H1 (cell line): ENCODE data around the gene ARHGAP24. TPM values are rescaled to one million over a fixed set of nuclear protein-coding genes. Genes with fewer than 3 reads are reported as not detected.

Experiments
- CTCF ChIA-PET: fragments of 300-600 bp; sonication (Branson Sonifier 250); formaldehyde crosslinking; loops from one replicate; lab custom pipeline; 2021; ENCODE audit not compliant: partially characterized antibody; lab: Charles Lee
- POLR2A ChIA-PET: fragments of 300-600 bp; sonication (Branson Sonifier 250); formaldehyde crosslinking; loops from one replicate; lab custom pipeline; 2021; ENCODE audit warnings: inconsistent platforms; ENCODE audit not compliant: partially characterized antibody; lab: Charles Lee
- DNase-seq, 2 experiments: peaks; one replicate each; pipeline versions ENCODE4 v3.0.0 to v3.0.0-alpha.2; 2010 to 2022; ENCODE audit warnings: low spot score in 2 of 2, low read depth in 1 of 2, mixed read lengths in 1 of 2
- FAIRE-seq: peaks from 2 replicates; lab custom pipeline; 2011; peaks lifted over from hg19 to GRCh38; lab: Jason Lieb, UNC
- H2AFZ ChIP-seq: 2 replicates; pipeline ENCODE4 v1.8.1; 2012; ENCODE audit warnings: low read length, inconsistent platforms
- H2AK5ac ChIP-seq: 2 replicates; pipeline ENCODE4 v1.6.1; 2013; ENCODE audit warnings: low read depth, low read length
- H2BK120ac ChIP-seq: replicated peaks from 2 replicates; pipeline ENCODE3; 2013; ENCODE audit warnings: low read depth, low read length, inconsistent platforms
- H2BK12ac ChIP-seq: 2 replicates; pipeline ENCODE4 v1.6.1; 2013; ENCODE audit warnings: low read depth, low read length
- H2BK15ac ChIP-seq: 2 replicates; pipeline ENCODE4 v1.6.1; 2013; ENCODE audit warnings: low read length
- H2BK20ac ChIP-seq: 2 replicates; pipeline ENCODE4 v1.6.1; 2013; ENCODE audit warnings: low read length
- H2BK5ac ChIP-seq: 2 replicates; pipeline ENCODE4 v1.6.1; 2013; ENCODE audit warnings: low read depth, low read length
- H3K14ac ChIP-seq: 2 replicates; pipeline ENCODE4 v1.6.1; 2013; ENCODE audit warnings: inconsistent platforms; ENCODE audit not compliant: insufficient read length
- H3K18ac ChIP-seq: 2 replicates; pipeline ENCODE4 v1.6.1; 2013; ENCODE audit warnings: low read length; ENCODE audit errors: extremely low read depth
- H3K23ac ChIP-seq: 2 replicates; pipeline ENCODE4 v1.6.1; 2013; ENCODE audit warnings: inconsistent platforms; ENCODE audit not compliant: insufficient read length
- H3K23me2 ChIP-seq: 2 replicates; pipeline ENCODE4 v1.6.1; 2013; ENCODE audit warnings: low read depth, low read length
- H3K27ac ChIP-seq: 2 replicates; pipeline ENCODE4 v1.6.1; 2011; ENCODE audit warnings: low read depth, low read length, inconsistent platforms
- H3K27me3 ChIP-seq, 4 experiments: replicated peaks in 1 of 4; 1 replicate in 1 of 4; 2 replicates in 3 of 4; pipeline versions ENCODE4 v1.6.1 to v1.8.1; 2011 to 2013; ENCODE audit warnings: low read length in 3 of 4, mild to moderate bottlenecking in 3 of 4, inconsistent platforms in 2 of 4, mixed read lengths in 2 of 4, moderate library complexity in 1 of 4; ENCODE audit not compliant: control insufficient read depth in 3 of 4, insufficient read depth in 3 of 4; ENCODE audit errors: extremely low read depth in 1 of 4
- H3K36me3 ChIP-seq, 4 experiments: 2 replicates each; pipeline versions ENCODE4 v1.6.1 to v1.8.1; 2011 to 2013; ENCODE audit warnings: mild to moderate bottlenecking in 4 of 4, low read length in 3 of 4, moderate library complexity in 2 of 4, control low read depth in 1 of 4, inconsistent platforms in 1 of 4; ENCODE audit not compliant: insufficient read depth in 4 of 4, control insufficient read depth in 2 of 4
- H3K4ac ChIP-seq: replicated peaks from 2 replicates; pipeline ENCODE3; 2013; ENCODE audit warnings: low read length, low read depth, mixed read lengths, inconsistent platforms; ENCODE audit not compliant: insufficient read length
- H3K4me1 ChIP-seq, 4 experiments: replicated peaks in 1 of 4; 1 replicate in 1 of 4; 2 replicates in 3 of 4; pipeline versions ENCODE4 v1.6.1 to v1.8.1; 2011 to 2013; ENCODE audit warnings: low read length in 3 of 4, inconsistent platforms in 2 of 4, mixed read lengths in 1 of 4; ENCODE audit not compliant: insufficient read depth in 4 of 4, control insufficient read depth in 3 of 4
- H3K4me2 ChIP-seq, 2 experiments: 2 replicates each; pipeline versions ENCODE4 v1.6.1 to v1.8.1; 2011 to 2013; ENCODE audit warnings: low read depth in 2 of 2, low read length in 2 of 2, control low read depth in 1 of 2, inconsistent platforms in 1 of 2, mild to moderate bottlenecking in 1 of 2; ENCODE audit not compliant: insufficient read depth in 1 of 2
- H3K4me3 ChIP-seq, 4 experiments: fragments of 200-600, 300-600 bp in 1 of 4; sonication (generic), shearing (Covaris generic), sonication (Bioruptor Twin) in 1 of 4; 2 replicates each; pipeline versions ENCODE4 v1.5.1 to v1.8.1; 2011 to 2016; ENCODE audit warnings: low read length in 4 of 4, low read depth in 3 of 4, control low read depth in 2 of 4, inconsistent platforms in 2 of 4, mild to moderate bottlenecking in 2 of 4, mixed read lengths in 1 of 4, moderate library complexity in 1 of 4; ENCODE audit not compliant: insufficient read depth in 2 of 4; ENCODE audit errors: extremely low read depth in 1 of 4
- H3K56ac ChIP-seq: replicated peaks from 2 replicates; pipeline ENCODE3; 2013; ENCODE audit warnings: low read depth, mild to moderate bottlenecking, mixed read lengths, low read length, inconsistent platforms; ENCODE audit not compliant: insufficient read length
- H3K79me1 ChIP-seq: 2 replicates; pipeline ENCODE4 v1.6.1; 2013; ENCODE audit warnings: low read depth, low read length, control low read depth
- H3K79me2 ChIP-seq, 2 experiments: 2 replicates each; pipeline versions ENCODE4 v1.6.1 to v1.8.1; 2012 to 2013; ENCODE audit warnings: low read length in 2 of 2, mild to moderate bottlenecking in 2 of 2, inconsistent platforms in 1 of 2; ENCODE audit not compliant: insufficient read depth in 2 of 2, control insufficient read depth in 1 of 2
- H3K9ac ChIP-seq, 4 experiments: replicated peaks in 1 of 4; 1 replicate in 1 of 4; 2 replicates in 3 of 4; pipeline versions ENCODE4 v1.6.1 to v1.8.1; 2011 to 2013; ENCODE audit warnings: low read depth in 3 of 4, low read length in 3 of 4, control low read depth in 2 of 4, mild to moderate bottlenecking in 2 of 4, moderate library complexity in 2 of 4, inconsistent platforms in 1 of 4; ENCODE audit errors: extremely low read depth in 1 of 4
- H3K9me3 ChIP-seq, 2 experiments: 2 replicates each; pipeline versions ENCODE4 v1.6.1 to v1.8.1; 2012 to 2013; ENCODE audit warnings: mild to moderate bottlenecking in 2 of 2, moderate library complexity in 2 of 2, control low read depth in 1 of 2, inconsistent platforms in 1 of 2, low read depth in 1 of 2, low read length in 1 of 2, mixed read lengths in 1 of 2; ENCODE audit not compliant: insufficient read depth in 2 of 2
- H4K20me1 ChIP-seq, 2 experiments: replicated peaks in 1 of 2; 2 replicates each; pipeline versions ENCODE3 to v1.8.1; 2011 to 2013; ENCODE audit warnings: inconsistent platforms in 2 of 2, low read length in 2 of 2, mild to moderate bottlenecking in 1 of 2; ENCODE audit not compliant: insufficient read depth in 2 of 2, control insufficient read depth in 1 of 2
- H4K5ac ChIP-seq: 2 replicates; pipeline ENCODE4 v1.6.1; 2013; ENCODE audit warnings: low read length, low read depth, mixed read lengths, inconsistent platforms; ENCODE audit not compliant: insufficient read length
- H4K8ac ChIP-seq: 2 replicates; pipeline ENCODE4 v1.8.0; 2013; ENCODE audit warnings: mild to moderate bottlenecking, moderate library complexity, low read length, inconsistent platforms; ENCODE audit not compliant: insufficient read depth; ENCODE audit errors: extremely low read depth
- H4K91ac ChIP-seq: replicated peaks from 2 replicates; pipeline ENCODE3; 2013; ENCODE audit warnings: low read length, mixed read lengths, inconsistent platforms; ENCODE audit not compliant: insufficient read length
- BCL11A ChIP-seq, 2 experiments: IDR thresholded peaks; one replicate each; pipeline ENCODE4 v1.6.1; 2011; ENCODE audit warnings: low read depth in 2 of 2, low read length in 2 of 2, mild to moderate bottlenecking in 2 of 2
- CBX8 ChIP-seq: fragments of 300-800, 300-1000 bp; sonication (generic); IDR thresholded peaks from 2 replicates; pipeline ENCODE4 v1.7.1; 2016; ENCODE audit warnings: low read depth, low read length, borderline replicate concordance
- CTBP2 ChIP-seq: IDR thresholded peaks from 2 replicates; pipeline ENCODE4 v1.7.0; 2011; ENCODE audit warnings: borderline replicate concordance, mild to moderate bottlenecking, moderate library complexity, mixed read lengths, low read length; ENCODE audit not compliant: insufficient read depth, insufficient read length
- E2F6 ChIP-seq: IDR thresholded peaks from 2 replicates; pipeline ENCODE4 v1.6.1; 2012; ENCODE audit warnings: inconsistent platforms
- FOSL1 ChIP-seq: IDR thresholded peaks from 2 replicates; pipeline ENCODE4 v1.6.1; 2011; ENCODE audit warnings: mild to moderate bottlenecking, low read depth, low read length, moderate library complexity; ENCODE audit not compliant: insufficient read depth
- JUND ChIP-seq: IDR thresholded peaks from 2 replicates; pipeline ENCODE4 v1.6.1; 2011; ENCODE audit warnings: mild to moderate bottlenecking, improper control_type of control experiment, low read length
- MAFK ChIP-seq: IDR thresholded peaks from 2 replicates; pipeline ENCODE4 v1.6.1; 2012; ENCODE audit warnings: low read depth, mild to moderate bottlenecking, improper control_type of control experiment, low read length
- POLR2A ChIP-seq, 2 experiments: IDR thresholded peaks; 1 replicate in 1 of 2; 2 replicates in 1 of 2; pipeline ENCODE4 v1.6.1; 2011; ENCODE audit warnings: low read depth in 2 of 2, low read length in 2 of 2, mild to moderate bottlenecking in 2 of 2; ENCODE audit errors: control extremely low read depth in 1 of 2
- RXRA ChIP-seq: IDR thresholded peaks from 2 replicates; pipeline ENCODE4 v1.6.1; 2011; ENCODE audit warnings: low read depth, mild to moderate bottlenecking, low read length, moderate library complexity; ENCODE audit not compliant: insufficient read depth
- SRF ChIP-seq: IDR thresholded peaks from 2 replicates; pipeline ENCODE4 v1.6.1; 2011; ENCODE audit warnings: mild to moderate bottlenecking, low read depth, low read length, moderate library complexity
- TCF12 ChIP-seq: IDR thresholded peaks from 2 replicates; pipeline ENCODE4 v1.6.1; 2011; ENCODE audit warnings: low read depth, mild to moderate bottlenecking, low read length
- WGBS, 2 experiments: shearing (Covaris generic) in 1 of 2; methylation state at CpG; one replicate each; pipeline versions ENCODE4 v1.1.6 to v1.1.7; 2013 to 2015; ENCODE audit warnings: low lambda C conversion rate in 2 of 2, mixed read lengths in 2 of 2, inconsistent platforms in 1 of 2, low coverage in 1 of 2, missing lambda C conversion rate in 1 of 2; ENCODE audit not compliant: insufficient replicate concordance in 2 of 2, insufficient coverage in 1 of 2, insufficient read length in 1 of 2; ENCODE audit errors: extremely low coverage in 1 of 2, missing lambda C conversion rate in 1 of 2; 5-methylcytosine and 5-hydroxymethylcytosine counted together
- polyA plus RNA-seq, 7 experiments: library from polyadenylated mRNA; depleted of rRNA in 3 of 7; stranded (reverse) in 5 of 7; unstranded in 2 of 7; fragments of >200 nt in 5 of 7; fragments of 200-250 nt in 2 of 7; gene quantifications; 1 replicate in 5 of 7; 2 replicates in 1 of 7; 4 replicates in 1 of 7; pipeline versions ENCODE4 v1.2.1 to v1.2.3, GENCODE V29; 2011 to 2013; ENCODE audit warnings: missing spikeins in 2 of 7, mixed read lengths in 2 of 7
- total RNA-seq: library from RNA; stranded (reverse); fragmentation: NEBNext Ultra II Directional; extraction: Animal tissue kit (Norgen Biotek cat#: 25700); gene quantifications from 2 replicates; pipeline ENCODE4 v1.2.1, GENCODE V29; 2021

The ARHGAP24 gene
- total and polyA plus RNA-seq, 2 of the 8 experiments (the other 6 are each of a cell fraction or from before 2014, with no cell fraction given) = 0.08 to 0.50 TPM

DNA sequence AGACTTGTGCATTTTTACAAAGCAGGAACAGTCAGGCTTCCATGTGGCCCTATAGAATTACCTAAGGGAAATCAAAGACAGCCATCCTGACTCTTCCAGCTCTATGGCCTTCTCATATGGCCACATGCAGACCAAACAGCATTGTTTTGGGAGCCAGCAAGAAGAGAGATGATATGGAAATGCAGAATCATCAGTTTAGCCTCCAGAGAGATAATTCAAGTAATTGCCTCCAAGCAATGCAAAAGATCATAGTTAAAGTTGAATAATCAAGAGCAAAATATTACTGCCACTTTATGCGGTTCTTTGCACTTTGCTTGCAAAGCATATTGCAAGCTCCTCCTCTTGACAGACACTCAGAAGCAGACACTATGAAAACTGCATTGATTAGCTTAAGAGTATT is 207.4 kb downstream of the ARHGAP24 start:
- Histone ChIP-seq H2BK120ac (no peak overlapping the region), H3K4me2 (no peak overlapping the region), H3K27me3 (no peaks in the 10 kb centered on the region), H4K8ac (no peak overlapping the region), H3K4me3 (no peak overlapping the region), H4K20me1 (no peaks in the 10 kb centered on the region), H3K4ac (no peak overlapping the region), H2AFZ (no peak overlapping the region), H3K23ac (no peak overlapping the region), H2BK12ac (no peak overlapping the region), H3K14ac (no peak overlapping the region), H3K23me2 (no peaks in the 10 kb centered on the region), H3K79me1 (no peaks in the 10 kb centered on the region), H4K5ac (no peak overlapping the region), H3K9me3 (no peaks in the 10 kb centered on the region), H3K18ac (no peak overlapping the region), H2BK15ac (no peak overlapping the region), H3K9ac (no peak overlapping the region), H3K36me3 (no peaks in the 10 kb centered on the region), H2AK5ac (no peak overlapping the region), H3K4me1 (no peaks in the 10 kb centered on the region), H3K79me2 (no peaks in the 10 kb centered on the region), H3K27ac (no peak overlapping the region), H4K91ac (no peak overlapping the region), H2BK20ac (no peak overlapping the region), H3K56ac (no peak overlapping the region), H2BK5ac (no peak overlapping the region)
- FAIRE-seq (no peak), DNase-seq (no peak)
- CTCF ChIA-PET = interaction anchor here (1.2 kb wide), 2 partner anchors 47 to 314 kb away, joined by 3 to 4 read pairs; no protein-coding TSS in a partner anchor
- POLR2A ChIA-PET = no interaction called here
- 100% methylated on average over 1 of the region's 1 CpG; no CpG with 5 or more reads in 1 of the 2 experiments for WGBS, 2 experiments
- no peak for TF ChIP-seq CTBP2
- TF ChIP-seq MAFK = no peak
- no peak for TF ChIP-seq SRF
- TF ChIP-seq JUND = no peak
- no peak for TF ChIP-seq BCL11A (IDR thresholded peaks at IDR 0.05; ENCODE audit: low read depth in 2 of 2, low read length in 2 of 2)
- TF ChIP-seq FOSL1 = no peak
- no peak for TF ChIP-seq RXRA
- no peak for TF ChIP-seq E2F6
- no peak for TF ChIP-seq POLR2A (IDR thresholded peaks at IDR 0.05; ENCODE audit: control extremely low read depth in 1 of 2, low read depth in 2 of 2, low read length in 2 of 2)
- TF ChIP-seq TCF12 = no peak
- no peak for TF ChIP-seq CBX8
